GM18498 (cell line): ENCODE data around the gene CNDP2.

Source experiments
- ATAC-seq: cut with Tn5 transposase; IDR thresholded peaks from one replicate; pipeline ENCODE4 v1.9.1; 2021; ENCODE audit warnings: mild to moderate bottlenecking, moderate library complexity; ENCODE audit not compliant: unreplicated experiment

Gene CNDP2

DNA sequence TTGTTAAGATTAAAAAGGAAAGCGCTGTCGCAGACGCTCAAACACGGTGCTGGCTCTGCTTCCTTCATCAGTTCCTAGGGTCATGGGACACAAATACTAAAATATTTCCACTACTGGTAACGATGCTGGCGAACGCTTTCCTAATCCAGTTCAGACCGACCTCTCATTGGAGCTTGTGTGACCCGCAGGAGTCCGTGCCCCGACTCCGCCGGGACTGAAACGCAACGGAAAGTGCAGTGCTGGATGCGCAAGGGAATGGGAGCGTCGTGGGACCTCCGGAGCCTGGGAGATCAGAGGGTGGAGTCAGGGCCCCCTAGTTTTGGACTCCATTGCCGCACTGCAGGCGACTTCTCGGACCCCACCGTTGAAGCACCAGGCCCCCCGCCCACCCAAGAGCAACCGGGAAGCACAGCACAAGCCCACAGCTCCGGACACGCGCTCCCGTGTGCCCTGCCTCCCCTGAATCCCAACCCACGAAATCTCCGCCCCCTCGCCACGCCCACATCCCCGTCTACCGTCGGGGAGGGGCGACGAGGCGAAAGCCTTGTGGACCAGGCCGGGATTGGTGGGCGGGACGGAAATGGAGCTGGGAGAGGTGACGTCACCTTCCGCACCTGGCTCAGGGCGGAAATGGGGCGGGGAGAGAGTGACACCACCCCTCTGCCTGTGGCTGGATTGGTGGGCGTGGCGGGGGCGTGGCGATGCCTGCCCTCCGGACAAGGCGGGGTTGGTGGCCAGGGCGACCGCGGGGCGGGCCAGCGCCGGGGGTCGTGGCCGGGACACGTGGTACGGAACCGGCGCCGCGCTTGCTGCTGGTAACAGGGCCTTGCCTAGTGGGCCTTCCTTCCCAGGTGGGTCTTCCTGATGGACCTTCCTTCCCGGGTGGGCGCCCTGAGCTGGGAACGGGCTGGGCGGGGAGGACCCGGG is at the start of gene CNDP2:
CNDP2 (plus strand) TSS at position 783 of the 927 bp plus-strand sequence. CDS start 3,611 bp downstream, outside the sequence.
- ATAC-seq: peak; percentile 81

- no peak for ATAC-seq
Observed at GRCh38 chr18:74446631-74447403, 49.3 kb upstream of the CNDP2 start.

DNA sequence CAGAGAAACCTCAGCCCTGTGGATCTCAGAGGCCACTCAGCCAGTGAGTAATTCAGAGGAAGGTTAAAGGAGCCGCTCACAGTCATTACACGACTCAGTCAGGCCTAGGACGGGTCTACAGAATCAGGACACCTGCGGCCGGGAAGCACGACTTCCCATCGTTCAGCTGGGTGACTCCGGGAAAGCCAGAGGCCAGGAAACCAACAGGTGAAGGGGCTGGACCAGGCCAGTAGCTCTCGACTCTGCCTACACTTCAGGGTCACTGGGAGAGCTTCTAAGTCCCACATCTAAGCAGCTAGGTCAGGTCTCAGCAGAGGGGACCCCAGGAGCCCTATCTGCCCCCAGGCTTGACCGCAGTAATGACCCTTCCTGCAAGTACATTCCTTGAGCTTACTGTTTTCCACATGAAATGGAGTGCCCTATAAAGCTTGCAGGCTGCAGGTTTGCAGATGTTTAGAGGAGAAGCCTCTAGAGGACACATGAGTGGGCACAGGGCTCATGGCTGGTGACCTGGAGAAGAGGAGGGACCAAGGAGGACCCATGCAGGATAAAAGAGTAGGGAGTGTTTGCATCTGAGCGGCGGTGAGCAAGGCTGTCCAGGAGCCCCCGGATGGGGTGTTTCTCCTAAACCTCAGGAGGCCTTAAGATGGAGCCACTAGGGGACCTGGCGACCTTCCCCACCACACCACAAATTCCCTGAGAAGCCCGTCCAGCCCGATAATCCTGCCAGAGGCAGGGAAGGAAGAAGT is 48.6 kb upstream of the CNDP2 start:
- ATAC-seq: no peak

GRCh38 chr18:74450626-74451025 is 45.5 kb upstream of the CNDP2 start:
- no peak for ATAC-seq

GRCh38 chr18:74451148-74451547 is 45.0 kb upstream of the CNDP2 start:
- ATAC-seq: no peak

- no peak for ATAC-seq
Observed at GRCh38 chr18:74453016-74453566, 43.1 kb upstream of the CNDP2 start.

DNA sequence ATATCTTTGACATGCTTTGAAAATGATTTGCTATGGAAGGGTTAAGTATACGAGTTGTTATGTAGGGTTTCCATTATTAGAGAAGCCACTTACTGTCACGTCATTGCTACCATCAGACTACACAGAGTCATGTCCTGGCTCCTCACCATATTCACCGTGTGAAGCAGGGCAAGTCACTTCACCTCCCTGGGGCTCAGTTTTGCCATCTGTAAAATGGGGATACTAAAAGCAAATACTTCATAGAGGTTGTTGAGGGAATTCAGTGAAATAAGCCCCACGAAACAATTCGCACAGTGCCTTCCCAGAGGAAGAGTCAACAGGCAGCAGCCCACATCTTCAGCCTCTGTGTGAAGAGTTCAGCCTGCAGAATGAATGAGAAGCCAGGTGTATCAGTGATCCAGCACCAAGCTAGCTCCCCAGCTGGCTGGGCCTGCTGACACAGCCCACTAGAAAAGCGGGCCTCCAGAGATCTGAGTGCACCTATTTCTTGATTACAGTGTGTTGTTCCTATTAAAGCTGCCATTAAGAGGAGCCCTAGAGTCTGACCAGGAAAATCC is 42.4 kb upstream of the CNDP2 start:
- ATAC-seq: no peak

DNA sequence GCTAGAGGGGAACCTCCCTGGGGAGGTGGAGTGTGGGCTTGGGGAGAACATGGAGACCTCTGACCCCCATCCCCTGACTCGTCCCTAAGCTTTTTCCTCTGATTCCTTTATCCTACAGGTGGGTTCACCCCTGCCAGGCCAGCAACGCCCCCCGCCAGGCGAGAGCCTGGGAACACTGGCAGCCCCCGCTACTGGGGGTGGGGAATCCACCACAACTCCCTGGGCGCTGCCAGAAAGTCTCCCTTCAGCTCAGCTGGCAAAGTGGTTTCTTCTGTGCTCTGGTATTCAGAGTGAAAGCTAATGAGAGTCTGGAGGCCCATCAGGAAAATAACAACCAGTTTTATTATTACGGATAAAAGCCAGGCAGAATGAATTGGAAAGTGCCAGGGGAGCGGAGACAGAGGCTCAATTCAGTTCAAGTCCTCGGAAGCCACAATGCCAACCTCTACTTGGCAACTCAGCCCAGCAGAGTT is 41.8 kb upstream of the CNDP2 start:
- ATAC-seq: no peak

- no peak for ATAC-seq
Observed at GRCh38 chr18:74455386-74455785, 40.8 kb upstream of the CNDP2 start.

DNA sequence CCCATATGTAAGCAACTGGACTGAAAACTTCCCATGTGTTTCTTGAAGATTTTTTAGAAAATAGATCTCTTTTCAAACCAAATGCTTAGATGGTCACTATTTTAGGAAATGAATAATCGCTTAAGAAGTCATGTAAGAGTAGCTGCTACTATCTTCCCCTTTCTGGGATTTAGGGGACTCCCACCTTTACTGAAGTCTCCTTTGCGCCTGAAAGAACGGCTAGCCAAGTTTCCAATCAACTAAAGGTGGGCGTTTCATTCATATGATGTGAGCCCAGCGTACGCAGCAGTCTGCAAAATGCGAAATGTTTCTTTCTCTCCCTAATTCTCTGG is 40.2 kb upstream of the CNDP2 start:
- no peak for ATAC-seq

GRCh38 chr18:74456349-74457042 is 39.7 kb upstream of the CNDP2 start:
- ATAC-seq: no peak

- ATAC-seq: no peak
Observed at GRCh38 chr18:74457043-74457724, 39.0 kb upstream of the CNDP2 start, which contains the start of gene DIPK1C. TSS of gene DIPK1C (minus strand) at chr18:74457308. CDS start at chr18:74457259, 49 bp downstream.

DNA sequence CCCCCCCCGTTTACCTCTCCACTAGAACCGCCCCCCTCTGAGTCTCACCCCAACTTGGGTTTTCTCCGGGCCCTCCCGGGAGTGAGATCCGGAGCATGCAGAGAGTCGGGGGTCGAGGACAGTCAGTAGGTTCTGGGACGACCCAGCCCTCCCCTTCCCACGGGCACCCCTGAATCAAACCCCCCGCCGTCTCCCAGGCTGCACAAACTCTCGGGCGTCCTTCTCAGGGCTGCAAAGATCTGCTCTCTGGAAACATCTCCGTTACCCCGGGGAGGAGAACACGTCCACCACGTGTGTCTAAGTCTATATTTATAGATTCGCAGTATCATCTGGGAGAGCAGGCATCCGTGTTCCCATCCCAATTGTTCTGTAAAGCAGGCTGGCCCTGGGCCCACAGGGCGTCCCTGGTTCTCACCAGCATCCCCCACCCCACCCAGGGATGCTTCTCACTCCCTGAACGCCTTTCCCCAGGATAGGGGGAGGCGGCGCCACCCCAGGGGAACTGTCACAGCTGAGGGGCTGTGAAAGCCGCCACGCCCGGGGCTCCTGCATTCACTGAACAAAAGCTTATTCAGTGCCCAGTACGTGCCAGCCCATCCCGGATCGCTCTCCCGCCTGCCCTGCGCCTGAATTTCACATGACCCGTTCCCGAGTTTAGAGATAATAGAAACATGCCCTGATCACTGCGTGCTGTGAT is 38.3 kb upstream of the CNDP2 start:
- ATAC-seq: no peak

GRCh38 chr18:74459889-74460288 is 36.3 kb upstream of the CNDP2 start:
- no peak for ATAC-seq

- no peak for ATAC-seq
Observed at GRCh38 chr18:74460825-74461224, 35.3 kb upstream of the CNDP2 start.

DNA sequence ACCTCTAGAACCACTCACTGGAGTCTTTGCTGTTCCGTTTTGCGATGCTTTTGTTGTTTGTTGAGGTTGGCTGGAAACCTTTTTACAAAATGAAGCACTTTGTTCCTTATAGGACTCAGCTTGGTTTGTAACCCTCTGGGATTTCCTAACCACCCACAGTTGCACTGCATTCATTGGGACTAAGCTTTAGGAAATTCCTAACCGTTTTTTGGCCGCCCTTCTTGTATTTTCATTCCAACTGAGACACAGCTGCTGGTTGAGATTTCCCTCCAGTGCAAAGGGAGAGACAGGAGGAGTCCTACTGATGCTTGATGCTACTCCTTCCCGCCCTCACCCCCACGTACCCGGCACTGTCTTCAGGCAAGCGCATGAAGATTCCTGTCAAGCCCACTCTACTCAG is 32.9 kb upstream of the CNDP2 start:
- no peak for ATAC-seq

DNA sequence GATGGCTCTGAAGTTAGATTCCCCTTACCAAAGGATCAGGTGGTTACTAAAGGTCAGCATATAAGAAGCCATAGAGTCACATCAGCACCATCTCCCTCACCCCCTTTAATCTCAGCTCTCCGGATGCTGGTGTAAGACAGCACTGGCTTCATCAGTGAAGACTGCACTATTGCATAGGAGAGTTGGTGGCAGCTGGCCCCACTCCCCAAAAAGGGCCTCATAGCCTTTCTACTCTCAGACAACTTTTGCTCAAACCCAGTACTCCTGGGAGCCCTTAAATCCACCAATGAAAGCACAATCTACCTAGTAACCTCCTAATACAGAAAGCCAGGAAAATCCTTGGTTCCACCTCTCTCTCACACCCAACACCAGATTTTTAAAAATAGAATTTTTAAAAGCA is 32.2 kb upstream of the CNDP2 start:
- no peak for ATAC-seq

DNA sequence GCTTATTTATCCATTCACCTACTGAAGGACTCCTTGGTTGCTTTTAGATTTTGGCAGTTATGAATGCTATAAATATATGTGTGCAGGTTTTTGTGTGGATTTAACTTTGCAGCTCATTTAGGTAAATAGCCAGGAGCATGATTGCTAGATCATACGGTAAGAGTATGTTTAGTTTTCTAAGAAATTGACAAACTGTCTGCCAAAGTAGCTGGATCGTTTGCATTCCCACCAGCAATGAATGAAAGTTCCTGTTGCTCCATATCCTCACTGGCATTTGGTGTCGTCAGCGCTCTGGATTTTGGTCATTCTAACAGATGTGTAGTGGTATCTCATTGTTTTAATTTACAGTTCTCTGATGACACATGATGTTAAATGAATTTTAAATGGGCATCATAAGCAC is 30.4 kb upstream of the CNDP2 start:
- ATAC-seq: no peak
